Measurements from ENCODE around the gene GATAD2B.

GATAD2B gene

GRCh38 chr1:153937331-153937730 is 14.6 kb upstream of the GATAD2B start:
- TF ChIP-seq CTCF (conservative IDR thresholded peaks at IDR 0.05; ENCODE audit: low read depth, low read length), result no peak
- no peak for DNase-seq (ENCODE audit: low read depth)
- no peak overlapping the region for H3K4me3 ChIP-seq (ENCODE audit: low read length)

- DNase-seq (ENCODE audit: low read depth), result no peak
- no peak overlapping the region for H3K4me3 ChIP-seq (ENCODE audit: low read length)
- no peak for TF ChIP-seq CTCF (conservative IDR thresholded peaks at IDR 0.05; ENCODE audit: low read depth, low read length)
Observed at GRCh38 chr1:153936011-153936802, 13.4 kb upstream of the GATAD2B start.

- no peak for DNase-seq (ENCODE audit: low read depth)
- no peak overlapping the region for H3K4me3 ChIP-seq (ENCODE audit: low read length)
- TF ChIP-seq CTCF (conservative IDR thresholded peaks at IDR 0.05; ENCODE audit: low read depth, low read length), result no peak
Observed at GRCh38 chr1:153934746-153935145, 12.0 kb upstream of the GATAD2B start.

- no peak for DNase-seq (ENCODE audit: low read depth)
- no peak for TF ChIP-seq CTCF (conservative IDR thresholded peaks at IDR 0.05; ENCODE audit: low read depth, low read length)
- no peak overlapping the region for H3K4me3 ChIP-seq (ENCODE audit: low read length)
Observed at GRCh38 chr1:153933955-153934354, 11.2 kb upstream of the GATAD2B start.

- no peak for TF ChIP-seq CTCF (conservative IDR thresholded peaks at IDR 0.05; ENCODE audit: low read depth, low read length)
- DNase-seq (ENCODE audit: low read depth), result no peak
- no peak overlapping the region for H3K4me3 ChIP-seq (ENCODE audit: low read length)
Observed at GRCh38 chr1:153933430-153933829, 10.7 kb upstream of the GATAD2B start.

- no peak overlapping the region for H3K4me3 ChIP-seq (ENCODE audit: low read length)
Observed at GRCh38 chr1:153932156-153933131, 9.7 kb upstream of the GATAD2B start.

More at GRCh38 chr1:153932156-153933131, 9.7 kb upstream of the GATAD2B start:
- no peak for TF ChIP-seq CTCF (conservative IDR thresholded peaks at IDR 0.05; ENCODE audit: low read depth, low read length)
- no peak for DNase-seq (ENCODE audit: low read depth)

Measured in retinal pigment epithelial cell (primary cell).